Mesenchymal stem cell (in vitro differentiated cells and primary cell): ENCODE measurements around the gene SPATA21.
"Not testable (repeated sequence)": the region's sequence is repeated elsewhere in the genome, so short reads cannot be mapped to it uniquely, and the experiment has no call there.

ENCODE experiments used
- DNase-seq: peaks from one replicate; pipeline ENCODE4 v3.0.0-alpha.2; 2013
- H2AFZ ChIP-seq: one replicate; pipeline ENCODE4 v1.6.1; 2013; ENCODE audit warnings: low read depth, mild to moderate bottlenecking, control low read depth, inconsistent platforms, low read length, moderate library complexity
- H2AK5ac ChIP-seq: 2 replicates; pipeline ENCODE4 v1.6.1; 2013; ENCODE audit warnings: low read length, moderate library complexity, mild to moderate bottlenecking, inconsistent platforms; ENCODE audit not compliant: severe bottlenecking
- H2BK120ac ChIP-seq: one replicate; pipeline ENCODE4 v1.6.1; 2013; ENCODE audit warnings: low read depth, mild to moderate bottlenecking, inconsistent platforms, low read length, moderate library complexity
- H2BK12ac ChIP-seq, 2 experiments: one replicate each; pipeline ENCODE4 v1.6.1; 2013; ENCODE audit warnings: inconsistent platforms in 2 of 2, low read length in 2 of 2, mild to moderate bottlenecking in 2 of 2, moderate library complexity in 2 of 2, control low read depth in 1 of 2
- H2BK15ac ChIP-seq: one replicate; pipeline ENCODE4 v1.6.1; 2013; ENCODE audit warnings: mild to moderate bottlenecking, low read depth, inconsistent platforms; ENCODE audit not compliant: poor library complexity, severe bottlenecking
- H2BK5ac ChIP-seq: 2 replicates; pipeline ENCODE4 v1.6.1; 2013; ENCODE audit warnings: low read depth, mild to moderate bottlenecking, low read length, control low read depth, inconsistent platforms; ENCODE audit not compliant: poor library complexity, severe bottlenecking
- H3K14ac ChIP-seq, 2 experiments: one replicate each; pipeline ENCODE4 v1.6.1; 2013; ENCODE audit warnings: inconsistent platforms in 2 of 2, low read length in 2 of 2, control low read depth in 1 of 2, mild to moderate bottlenecking in 1 of 2, moderate library complexity in 1 of 2
- H3K18ac ChIP-seq, 2 experiments: one replicate each; pipeline ENCODE4 v1.6.1; 2013; ENCODE audit warnings: inconsistent platforms in 2 of 2, low read length in 2 of 2, control low read depth in 1 of 2, low read depth in 1 of 2, mild to moderate bottlenecking in 1 of 2
- H3K23ac ChIP-seq, 2 experiments: one replicate each; pipeline ENCODE4 v1.6.1; 2013; ENCODE audit warnings: inconsistent platforms in 2 of 2, low read length in 2 of 2, mild to moderate bottlenecking in 2 of 2, moderate library complexity in 2 of 2, control low read depth in 1 of 2
- H3K27ac ChIP-seq: 2 replicates; pipeline ENCODE4 v1.5.1; 2013; ENCODE audit warnings: mild to moderate bottlenecking, moderate library complexity, low read length, control low read depth, inconsistent platforms; ENCODE audit not compliant: poor library complexity, severe bottlenecking
- H3K27me3 ChIP-seq, 2 experiments: 2 replicates each; pipeline versions ENCODE4 v1.6.1 to v1.7.0; 2013; ENCODE audit warnings: low read length in 2 of 2, mild to moderate bottlenecking in 2 of 2, moderate library complexity in 2 of 2, control low read depth in 1 of 2, inconsistent platforms in 1 of 2; ENCODE audit not compliant: control insufficient read depth in 1 of 2, insufficient read depth in 1 of 2
- H3K36me3 ChIP-seq, 2 experiments: 2 replicates each; pipeline versions ENCODE4 v1.6.1 to v1.7.0; 2013; ENCODE audit warnings: low read length in 2 of 2, control low read depth in 1 of 2, inconsistent platforms in 1 of 2, low read depth in 1 of 2, mild to moderate bottlenecking in 1 of 2; ENCODE audit not compliant: insufficient read depth in 2 of 2, control insufficient read depth in 1 of 2
- H3K4ac ChIP-seq, 2 experiments: one replicate each; pipeline ENCODE4 v1.6.1; 2013; ENCODE audit warnings: inconsistent platforms in 2 of 2, low read length in 2 of 2, mild to moderate bottlenecking in 2 of 2, moderate library complexity in 2 of 2, control low read depth in 1 of 2, low read depth in 1 of 2
- H3K4me1 ChIP-seq: 2 replicates; pipeline ENCODE4 v1.6.1; 2013; ENCODE audit warnings: low read depth, low read length, control low read depth; ENCODE audit not compliant: control insufficient read depth, insufficient read depth
- H3K4me2 ChIP-seq: 2 replicates; pipeline ENCODE4 v1.6.1; 2013; ENCODE audit warnings: low read length, mild to moderate bottlenecking, inconsistent platforms; ENCODE audit not compliant: poor library complexity, severe bottlenecking
- H3K4me3 ChIP-seq, 2 experiments: 2 replicates each; pipeline versions ENCODE4 v1.5.1 to v1.7.0; 2013; ENCODE audit warnings: low read length in 2 of 2, mild to moderate bottlenecking in 2 of 2, control low read depth in 1 of 2, low read depth in 1 of 2; ENCODE audit not compliant: insufficient read depth in 1 of 2
- H3K79me1 ChIP-seq: replicated peaks from 2 replicates; pipeline ENCODE4 v1.6.1; 2013; ENCODE audit warnings: mild to moderate bottlenecking, control low read depth, low read length, inconsistent platforms; ENCODE audit not compliant: poor library complexity, severe bottlenecking
- H3K9ac ChIP-seq: 2 replicates; pipeline ENCODE4 v1.7.0; 2013; ENCODE audit warnings: mild to moderate bottlenecking, low read length, moderate library complexity
- H3K9me3 ChIP-seq: 2 replicates; pipeline ENCODE4 v1.7.0; 2013; ENCODE audit warnings: mild to moderate bottlenecking, low read length; ENCODE audit not compliant: control insufficient read depth
- H4K8ac ChIP-seq: one replicate; pipeline ENCODE4 v1.6.1; 2013; ENCODE audit warnings: inconsistent platforms, mild to moderate bottlenecking, low read length, moderate library complexity
- H4K91ac ChIP-seq: one replicate; pipeline ENCODE4 v1.6.1; 2013; ENCODE audit warnings: mild to moderate bottlenecking, low read length, inconsistent platforms
- whole genome bisulfite sequencing: methylation state at CpG from one replicate; pipeline ENCODE4 v1.1.7; 2013; ENCODE audit warnings: mixed read lengths; 5-methylcytosine and 5-hydroxymethylcytosine counted together

Gene SPATA21

DNA sequence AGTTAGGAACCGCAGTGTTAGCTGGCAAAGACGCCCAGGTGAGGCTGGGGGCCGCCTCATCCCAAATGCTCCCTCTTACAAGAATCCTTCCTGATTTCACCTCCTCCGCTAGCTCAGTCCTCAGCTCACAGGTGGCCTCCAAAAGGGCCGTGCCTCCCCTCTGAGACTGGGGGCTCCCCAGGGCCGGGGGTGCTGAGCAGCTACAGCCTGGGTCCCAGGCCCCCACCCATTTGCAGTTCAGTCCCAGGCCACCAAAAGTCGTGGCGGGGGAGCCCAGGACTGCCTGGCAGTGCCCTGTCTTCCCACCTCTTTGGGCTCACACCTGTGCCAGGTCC lies 47.2 kb upstream of the SPATA21 start:
- no peak overlapping the region for H3K9ac ChIP-seq
- no peaks in the 10 kb centered on the region for H3K27me3 ChIP-seq
- no peak overlapping the region for H2BK15ac ChIP-seq
- H3K9me3 ChIP-seq: no peaks in the 10 kb centered on the region
- H3K4ac ChIP-seq: no peak overlapping the region
- H4K8ac ChIP-seq: no peak overlapping the region
- H2BK12ac ChIP-seq: no peak overlapping the region
- H3K4me2 ChIP-seq: no peak overlapping the region
- WGBS: 97% methylated on average over 8 of the region's 8 CpGs
- no peak overlapping the region for H2BK120ac ChIP-seq
- H2AFZ ChIP-seq: no peak overlapping the region
- no peaks in the 10 kb centered on the region for H3K4me1 ChIP-seq
- no peak overlapping the region for H3K4me3 ChIP-seq
- H3K18ac ChIP-seq: no peak overlapping the region
- peaks cover 48 to 72% of the 10 kb centered on the region in 2 experiments for H3K36me3 ChIP-seq
- H4K91ac ChIP-seq: no peak overlapping the region
- H2BK5ac ChIP-seq: no peak overlapping the region
- H2AK5ac ChIP-seq: no peak overlapping the region
- peaks cover 16% of the 10 kb centered on the region for H3K79me1 ChIP-seq
- no peak overlapping the region for H3K14ac ChIP-seq
- H3K27ac ChIP-seq: no peak overlapping the region
- no peak for DNase-seq
- no peak overlapping the region for H3K23ac ChIP-seq

DNA sequence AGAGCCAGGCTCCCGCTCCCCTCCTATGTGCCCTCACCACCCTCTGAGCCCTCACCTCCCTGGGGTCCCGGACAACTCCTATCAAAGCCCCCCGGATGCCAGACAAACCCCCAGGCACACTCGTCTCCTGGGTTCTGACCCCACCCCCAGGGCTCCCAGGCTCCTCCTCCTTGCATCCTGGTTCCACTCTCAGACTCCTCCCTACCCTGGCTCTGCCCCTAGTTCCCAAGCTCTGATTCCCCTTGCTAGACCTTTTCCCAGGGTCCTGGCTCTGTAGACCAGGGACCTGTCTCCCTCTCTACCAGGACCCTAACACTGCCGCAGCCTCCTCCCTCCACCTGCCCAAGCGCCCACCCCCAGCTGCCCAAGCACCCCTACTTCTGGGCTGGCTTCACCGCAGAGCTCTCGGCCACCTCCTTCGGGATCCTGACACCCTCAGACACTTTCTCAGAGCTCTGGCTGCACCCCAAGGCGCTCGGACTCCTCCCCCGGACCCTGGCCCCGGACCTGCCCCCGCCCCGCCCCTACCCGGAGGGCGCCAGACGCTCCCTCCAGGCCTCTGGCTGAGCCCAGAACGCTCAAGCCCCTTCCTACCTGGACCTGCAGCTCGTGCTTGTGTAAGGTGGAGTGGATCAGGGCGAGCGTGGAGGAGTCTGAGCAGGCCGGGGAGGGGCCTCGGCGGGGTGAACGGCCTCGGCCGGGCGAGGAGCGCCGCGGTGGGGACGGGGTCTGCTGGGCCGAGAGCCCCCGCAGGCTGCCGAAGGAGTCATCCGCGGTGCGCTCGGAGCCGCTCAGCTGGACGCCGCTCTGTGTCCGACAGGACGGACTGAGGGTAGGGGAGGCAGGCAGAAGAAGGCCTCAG lies 46.6 kb upstream of the SPATA21 start:
- not testable (repeated sequence) for H2BK15ac ChIP-seq, H3K4me1 ChIP-seq, H2BK120ac ChIP-seq, H3K4me3 ChIP-seq, H2BK12ac ChIP-seq, H4K91ac ChIP-seq, H3K9me3 ChIP-seq, H3K9ac ChIP-seq, H2AK5ac ChIP-seq, H3K18ac ChIP-seq, H4K8ac ChIP-seq, DNase-seq, H3K27ac ChIP-seq, H3K4ac ChIP-seq, H3K27me3 ChIP-seq, H3K14ac ChIP-seq, H3K4me2 ChIP-seq, H2BK5ac ChIP-seq, H2AFZ ChIP-seq, H3K23ac ChIP-seq
- H3K79me1 ChIP-seq: peaks cover 16% of the 10 kb centered on the region
- WGBS: 95% methylated on average over 41 of the region's 45 CpGs
- peaks cover 45 to 70% of the 10 kb centered on the region in 2 experiments for H3K36me3 ChIP-seq

DNA sequence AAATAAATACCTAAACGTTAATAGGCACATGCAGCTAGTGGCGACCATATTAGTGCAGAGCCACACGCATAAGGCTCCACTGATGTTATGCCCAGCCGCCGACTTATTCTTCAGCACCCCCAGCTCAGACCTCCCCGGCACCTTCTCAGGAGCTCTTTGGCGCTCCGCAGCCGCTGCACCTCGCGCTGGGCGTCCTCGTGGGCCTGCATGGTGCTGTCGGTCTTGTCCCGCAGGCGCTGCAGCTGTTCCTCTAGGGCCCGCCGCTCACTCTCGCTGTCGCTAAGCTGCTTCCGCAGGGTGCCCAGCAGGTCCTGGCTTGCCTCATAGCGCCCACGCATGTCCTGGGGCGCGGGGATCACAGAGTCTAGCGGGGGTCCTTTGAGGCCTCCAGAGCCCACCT lies 45.9 kb upstream of the SPATA21 start:
- WGBS: 98% methylated on average over 26 of the region's 26 CpGs
- not testable (repeated sequence) for DNase-seq, H2AFZ ChIP-seq, H3K4ac ChIP-seq, H4K91ac ChIP-seq, H3K4me1 ChIP-seq, H3K9ac ChIP-seq, H2BK120ac ChIP-seq, H2BK12ac ChIP-seq, H3K27me3 ChIP-seq, H3K9me3 ChIP-seq, H3K27ac ChIP-seq, H4K8ac ChIP-seq, H3K23ac ChIP-seq, H3K4me2 ChIP-seq, H2AK5ac ChIP-seq, H2BK5ac ChIP-seq, H3K4me3 ChIP-seq, H2BK15ac ChIP-seq, H3K18ac ChIP-seq, H3K14ac ChIP-seq
- peaks cover 16% of the 10 kb centered on the region for H3K79me1 ChIP-seq
- H3K36me3 ChIP-seq: peaks cover 52 to 70% of the 10 kb centered on the region in 2 experiments

DNA sequence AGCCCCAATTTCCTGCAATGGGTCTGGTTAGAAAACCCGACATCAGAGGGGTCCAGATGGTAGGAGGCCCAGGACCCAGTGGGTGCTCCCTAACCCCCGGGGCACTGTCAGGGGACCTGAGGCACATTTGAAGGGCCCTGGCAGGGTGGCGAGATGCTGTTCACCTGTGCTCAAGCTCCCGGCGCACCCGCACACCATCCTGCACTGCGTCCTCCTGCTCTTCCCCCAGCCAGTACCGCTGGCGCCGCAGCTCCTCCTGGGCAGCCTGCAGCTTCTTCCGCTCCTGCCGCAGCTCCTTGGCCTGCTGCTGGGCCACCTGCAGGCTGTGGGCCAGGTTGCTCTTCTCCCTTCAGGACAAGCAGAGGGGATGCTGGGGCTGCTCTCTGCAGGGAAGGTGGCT lies 40.9 kb upstream of the SPATA21 start:
- no peaks in the 10 kb centered on the region for H3K4me1 ChIP-seq
- no peak overlapping the region for H3K9ac ChIP-seq
- H2BK15ac ChIP-seq: no peak overlapping the region
- H3K14ac ChIP-seq: no peak overlapping the region
- no peak overlapping the region for H4K91ac ChIP-seq
- H2AFZ ChIP-seq: no peak overlapping the region
- H3K23ac ChIP-seq: no peak overlapping the region
- H2BK12ac ChIP-seq: no peak overlapping the region
- no peak overlapping the region for H3K4me3 ChIP-seq
- no peak overlapping the region for H2BK5ac ChIP-seq
- no peak overlapping the region for H3K18ac ChIP-seq
- peaks cover 65 to 71% of the 10 kb centered on the region in 2 experiments for H3K36me3 ChIP-seq
- no peak overlapping the region for H2AK5ac ChIP-seq
- no peaks in the 10 kb centered on the region for H3K27me3 ChIP-seq
- DNase-seq: no peak
- H3K27ac ChIP-seq: no peak overlapping the region
- no peaks in the 10 kb centered on the region for H3K9me3 ChIP-seq
- H2BK120ac ChIP-seq: no peak overlapping the region
- H4K8ac ChIP-seq: no peak overlapping the region
- WGBS: 95% methylated on average over 12 of the region's 12 CpGs
- H3K4ac ChIP-seq: no peak overlapping the region
- H3K79me1 ChIP-seq: peaks cover 6% of the 10 kb centered on the region
- H3K4me2 ChIP-seq: no peak overlapping the region
